CD4-positive, alpha-beta memory T cell (primary cell): ENCODE data around the gene DNPEP. TPM values are rescaled to one million over a fixed set of nuclear protein-coding genes. Genes with fewer than 3 reads are reported as not detected.

ENCODE experiments used
- CTCF ChIA-PET: fragments of 350-600 bp; sonication (Branson Sonifier 250); formaldehyde crosslinking; loops from one replicate; lab custom pipeline; 2021; ENCODE audit warnings: inconsistent platforms; ENCODE audit not compliant: partially characterized antibody; lab: Charles Lee
- POLR2A ChIA-PET: fragments of 350-600 bp; sonication (Branson Sonifier 250); formaldehyde crosslinking; loops from one replicate; lab custom pipeline; 2021; ENCODE audit not compliant: partially characterized antibody; lab: Charles Lee
- DNase-seq, 5 donors: peaks; one replicate each; pipeline versions ENCODE4 v3.0.0 to v3.0.0-alpha.2; 2020 to 2022; ENCODE audit warnings: mixed read lengths in 1 of 5
- H3K27ac ChIP-seq: one replicate; pipeline ENCODE4 v1.7.0; 2013; ENCODE audit warnings: low read depth, low read length
- H3K27me3 ChIP-seq: 2 replicates; pipeline ENCODE4 v1.7.0; 2013; ENCODE audit warnings: mild to moderate bottlenecking, low read length, moderate library complexity; ENCODE audit not compliant: insufficient read depth
- H3K36me3 ChIP-seq: 2 replicates; pipeline ENCODE4 v1.7.0; 2013; ENCODE audit warnings: mild to moderate bottlenecking, low read length, moderate library complexity; ENCODE audit not compliant: insufficient read depth
- H3K4me1 ChIP-seq: 2 replicates; pipeline ENCODE4 v1.7.0; 2013; ENCODE audit warnings: mild to moderate bottlenecking, low read length, moderate library complexity; ENCODE audit not compliant: insufficient read depth
- H3K4me3 ChIP-seq, 2 donors: one replicate each; pipeline ENCODE4 v1.7.0; 2013; ENCODE audit warnings: low read length in 2 of 2, mild to moderate bottlenecking in 1 of 2
- H3K9me3 ChIP-seq, 2 donors: one replicate each; pipeline ENCODE4 v1.7.0; 2013; ENCODE audit warnings: low read length in 2 of 2, control low read depth in 1 of 2; ENCODE audit not compliant: control insufficient read depth in 1 of 2
- H3K27ac Mint-ChIP-seq, 7 donors: one replicate each; pipeline ENCODE4 v1.8.0; 2020 to 2021; ENCODE audit warnings: mixed read lengths in 7 of 7, mild to moderate bottlenecking in 6 of 7, inconsistent platforms in 3 of 7, moderate library complexity in 3 of 7
- H3K27me3 Mint-ChIP-seq, 2 donors: one replicate each; pipeline ENCODE4 v1.8.0; 2020 to 2021; ENCODE audit warnings: mixed read lengths in 2 of 2
- H3K36me3 Mint-ChIP-seq, 2 donors: one replicate each; pipeline ENCODE4 v1.8.0; 2020 to 2021; ENCODE audit warnings: mixed read lengths in 2 of 2, inconsistent platforms in 1 of 2, mild to moderate bottlenecking in 1 of 2
- H3K4me1 Mint-ChIP-seq, 4 donors: one replicate each; pipeline ENCODE4 v1.8.0; 2020 to 2021; ENCODE audit warnings: mixed read lengths in 4 of 4, mild to moderate bottlenecking in 1 of 4
- H3K4me3 Mint-ChIP-seq, 8 donors: one replicate each; pipeline ENCODE4 v1.8.0; 2020 to 2021; ENCODE audit warnings: mixed read lengths in 8 of 8, mild to moderate bottlenecking in 7 of 8, moderate library complexity in 6 of 8, inconsistent platforms in 3 of 8
- H3K9me3 Mint-ChIP-seq, 8 donors: one replicate each; pipeline ENCODE4 v1.8.0; 2020 to 2021; ENCODE audit warnings: mixed read lengths in 8 of 8, mild to moderate bottlenecking in 5 of 8, inconsistent platforms in 3 of 8, moderate library complexity in 1 of 8
- intact Hi-C: fragments of 100-400 bp; cut with micrococcal nuclease; formaldehyde crosslinking; loops from one replicate; pipeline ENCODE4 v1.15.1; 2023
- polyA plus RNA-seq, 2 donors: library from polyadenylated mRNA; unstranded; fragments of 300-500 nt; fragmentation: Illumina TruSeq; gene quantifications; one replicate each; pipeline ENCODE4 v1.2.3, GENCODE V29; 2021
- total RNA-seq, 2 experiments: library from RNA; stranded (reverse); gene quantifications; one replicate each; pipeline ENCODE4 v1.2.3, GENCODE V29; 2021

DNPEP gene
- total and polyA plus RNA-seq, 4 experiments from 2014 or later: 57.8 to 75.9 (median 71.8) TPM

DNA sequence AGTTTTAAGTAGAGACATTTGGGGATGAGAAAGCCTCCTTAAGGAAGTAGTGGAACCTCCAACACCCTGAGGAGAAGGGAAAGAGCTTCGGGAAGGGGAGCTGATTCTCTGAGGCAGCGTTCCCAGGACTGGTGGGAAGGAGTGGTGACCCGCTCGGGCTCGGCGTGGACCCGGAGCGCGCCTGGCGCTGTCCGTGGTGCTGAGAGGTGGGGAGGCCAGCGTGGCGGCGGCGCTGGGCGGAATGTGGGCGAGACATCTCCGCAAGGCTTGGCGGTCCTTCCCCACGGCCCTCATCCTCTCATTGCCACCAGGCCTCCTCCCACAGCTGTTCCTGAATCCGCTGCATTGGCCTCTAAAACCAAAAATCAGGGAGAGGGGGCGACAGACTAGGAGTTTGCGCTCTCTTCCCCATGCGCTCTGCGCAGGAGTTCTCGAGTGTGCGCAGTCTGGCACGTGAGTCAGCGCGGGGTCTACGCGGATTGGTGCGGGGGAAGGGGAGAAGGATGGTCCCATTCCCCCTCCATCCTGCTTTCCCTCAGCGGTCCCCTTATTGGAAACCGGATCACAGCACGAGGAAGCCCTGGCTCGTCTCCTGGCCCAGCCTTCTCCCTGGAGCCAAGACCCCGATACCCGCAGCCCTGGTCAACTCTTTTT is 56.0 kb downstream of the DNPEP start:
- Histone ChIP-seq H3K36me3 (no peaks in the 10 kb centered on the region), H3K27me3 (peaks cover 25% of the 10 kb centered on the region), H3K9me3 (no peaks in the 10 kb centered on the region), H3K4me1 (no peaks in the 10 kb centered on the region), H3K27ac (no peak overlapping the region), H3K4me3 (no peak overlapping the region)
- POLR2A ChIA-PET: no interaction called here
- CTCF ChIA-PET: no interaction called here
- Mint-ChIP-seq H3K27me3 (peaks cover 38 to 67% of the 10 kb centered on the region in 2 donors), H3K36me3 (peaks cover 0 to 5% of the 10 kb centered on the region in 2 donors), H3K4me3 (no peak overlapping the region), H3K27ac (no peak overlapping the region), H3K4me1 (no peaks in the 10 kb centered on the region), H3K9me3 (peaks cover 0 to 32% (median 20%) of the 10 kb centered on the region in 8 donors)
- peak in 2 of 5 donors; percentile 4 to 15 for DNase-seq
- intact Hi-C loops: no loop called here

DNA sequence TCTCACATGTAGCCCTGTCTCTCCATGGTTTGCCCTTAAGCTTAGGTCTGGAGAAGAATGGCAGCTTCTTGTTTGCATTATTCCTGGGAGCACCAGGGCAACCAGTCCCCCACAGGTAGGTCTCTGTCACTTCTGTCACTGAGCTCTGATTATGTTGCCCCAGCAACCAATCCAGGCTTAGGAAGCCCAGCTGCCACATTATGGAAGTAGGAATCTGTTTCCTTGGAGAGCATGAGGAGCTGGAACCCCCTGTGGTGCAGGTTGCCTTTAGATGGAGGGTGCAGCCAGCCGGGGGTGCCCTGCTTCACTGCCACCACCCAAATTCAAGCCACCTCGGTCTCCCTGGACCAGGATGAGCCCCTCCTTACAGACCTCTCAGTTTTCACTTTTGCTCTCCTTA is 60.0 kb downstream of the DNPEP start:
- Mint-ChIP-seq H3K36me3 (no peaks in the 10 kb centered on the region), H3K27ac (no peak overlapping the region), H3K4me3 (no peak overlapping the region), H3K27me3 (peaks cover 23 to 48% of the 10 kb centered on the region in 2 donors), H3K9me3 (peaks cover 0 to 10% (median 4%) of the 10 kb centered on the region in 8 donors), H3K4me1 (peaks cover 0 to 1% (median 0%) of the 10 kb centered on the region in 4 donors)
- H3K9me3 ChIP-seq: no peaks in the 10 kb centered on the region
- H3K4me3 ChIP-seq: no peak overlapping the region
- ChIA-PET POLR2A (no interaction called here), CTCF (no interaction called here)
- no peak for DNase-seq
- intact Hi-C loops: no loop called here
- H3K36me3 ChIP-seq: no peaks in the 10 kb centered on the region
- H3K27ac ChIP-seq: no peak overlapping the region
- H3K27me3 ChIP-seq: peaks cover 12% of the 10 kb centered on the region
- no peaks in the 10 kb centered on the region for H3K4me1 ChIP-seq

DNA sequence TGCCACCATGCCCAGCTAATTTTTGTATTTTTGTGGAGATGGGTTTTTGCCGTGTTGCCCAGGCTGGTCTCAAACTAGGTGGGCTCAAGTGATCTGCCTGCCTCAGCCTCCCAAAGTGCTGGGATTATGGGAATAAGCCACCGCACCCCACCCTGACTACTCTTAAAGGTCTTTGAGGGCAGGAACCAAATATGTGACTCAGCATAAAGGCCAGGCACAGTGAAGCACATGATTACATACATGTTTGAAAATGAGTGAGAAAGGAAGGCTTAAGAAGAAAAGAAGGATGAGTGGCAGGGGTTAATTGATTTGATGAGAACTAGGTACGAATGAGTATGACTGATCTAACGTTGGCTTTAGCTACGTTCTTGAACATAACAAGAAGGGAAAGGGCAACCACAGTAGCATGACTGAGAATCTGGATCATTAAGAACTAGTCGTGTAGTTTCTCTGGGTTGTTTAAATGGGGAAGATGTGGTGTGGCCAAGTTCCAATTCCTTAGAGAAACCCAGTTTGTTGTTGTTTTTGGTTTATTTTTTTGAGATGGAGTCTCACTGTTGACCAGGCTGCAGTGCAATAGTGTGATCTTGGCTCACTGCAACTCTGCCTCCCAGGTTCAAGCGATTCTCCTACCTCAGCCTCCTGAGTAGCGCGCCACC is 61.9 kb downstream of the DNPEP start:
- no peak overlapping the region for H3K27ac Mint-ChIP-seq
- peaks cover 3 to 9% (median 7%) of the 10 kb centered on the region in 4 donors for H3K4me1 Mint-ChIP-seq
- no peaks in the 10 kb centered on the region for H3K36me3 Mint-ChIP-seq
- peaks cover 3% of the 10 kb centered on the region for H3K4me1 ChIP-seq
- DNase-seq: no peak
- no peaks in the 10 kb centered on the region for H3K9me3 ChIP-seq
- no peak overlapping the region for H3K4me3 Mint-ChIP-seq
- H3K27me3 Mint-ChIP-seq: peaks cover 13 to 33% of the 10 kb centered on the region in 2 donors
- no peak overlapping the region for H3K4me3 ChIP-seq
- CTCF ChIA-PET: no interaction called here
- H3K36me3 ChIP-seq: no peaks in the 10 kb centered on the region
- H3K27me3 ChIP-seq: no peaks in the 10 kb centered on the region
- intact Hi-C loops: no loop called here
- peaks cover 0 to 3% (median 0%) of the 10 kb centered on the region in 8 donors for H3K9me3 Mint-ChIP-seq
- POLR2A ChIA-PET: no interaction called here
- H3K27ac ChIP-seq: no peak overlapping the region

DNA sequence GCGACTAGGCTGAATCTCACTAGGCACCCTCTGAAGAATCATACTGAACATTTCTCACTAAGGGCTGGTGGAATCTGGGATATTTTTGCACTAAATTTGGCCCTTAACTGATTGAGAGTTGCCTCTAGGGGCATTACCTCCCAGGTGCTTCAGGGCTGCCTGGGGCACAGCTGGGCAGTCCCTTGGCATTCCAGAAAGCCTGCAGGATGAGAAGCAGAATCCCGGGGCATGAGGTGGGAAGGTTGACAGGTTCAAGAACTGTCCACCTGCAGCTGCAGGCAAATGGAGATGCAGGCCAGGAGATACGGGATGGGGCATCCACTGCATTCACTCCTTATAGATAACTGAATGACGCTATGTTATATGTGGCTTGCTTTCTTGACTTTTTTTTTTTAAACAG is 62.6 kb downstream of the DNPEP start:
- intact Hi-C loops: no loop called here
- Histone ChIP-seq H3K27ac (no peak overlapping the region), H3K27me3 (no peaks in the 10 kb centered on the region), H3K9me3 (no peaks in the 10 kb centered on the region), H3K36me3 (no peaks in the 10 kb centered on the region), H3K4me1 (peaks cover 9% of the 10 kb centered on the region), H3K4me3 (no peak overlapping the region)
- CTCF ChIA-PET: no interaction called here
- DNase-seq: no peak
- Mint-ChIP-seq H3K27ac (no peak overlapping the region), H3K4me3 (no peak overlapping the region), H3K4me1 (peaks cover 5 to 10% (median 8%) of the 10 kb centered on the region in 4 donors), H3K27me3 (peaks cover 10 to 29% of the 10 kb centered on the region in 2 donors), H3K9me3 (no peaks in the 10 kb centered on the region), H3K36me3 (no peaks in the 10 kb centered on the region)
- POLR2A ChIA-PET: no interaction called here

DNA sequence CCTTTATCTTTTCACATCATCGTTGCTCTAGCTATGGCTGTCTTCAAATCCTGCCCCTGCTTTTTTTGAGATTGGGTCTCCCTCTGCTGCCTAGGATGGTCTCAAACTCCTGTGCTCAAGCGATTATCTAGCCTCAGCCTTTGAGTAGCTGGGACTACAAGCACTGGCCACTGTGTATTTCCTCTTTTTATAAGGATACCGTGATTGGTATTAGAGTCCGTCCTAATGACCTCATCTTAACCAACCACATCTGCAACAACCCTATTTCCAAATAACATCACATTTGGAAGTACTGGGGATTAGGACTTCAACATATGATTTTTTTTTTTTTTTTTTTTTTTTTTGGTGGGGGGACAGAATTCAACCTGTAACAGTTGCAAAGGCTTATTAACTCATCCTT is 64.3 kb downstream of the DNPEP start:
- Histone ChIP-seq H3K4me3 (no peak overlapping the region), H3K27ac (no peak overlapping the region), H3K36me3 (no peaks in the 10 kb centered on the region), H3K27me3 (no peaks in the 10 kb centered on the region), H3K9me3 (no peaks in the 10 kb centered on the region), H3K4me1 (peaks cover 10% of the 10 kb centered on the region)
- H3K9me3 Mint-ChIP-seq: no peaks in the 10 kb centered on the region
- no peak overlapping the region for H3K4me3 Mint-ChIP-seq
- H3K27ac Mint-ChIP-seq: no peak overlapping the region
- peaks cover 5 to 10% (median 8%) of the 10 kb centered on the region in 4 donors for H3K4me1 Mint-ChIP-seq
- H3K36me3 Mint-ChIP-seq: no peaks in the 10 kb centered on the region
- H3K27me3 Mint-ChIP-seq: peaks cover 7 to 16% of the 10 kb centered on the region in 2 donors
- intact Hi-C loops: no loop called here
- POLR2A ChIA-PET: no interaction called here
- no peak for DNase-seq
- CTCF ChIA-PET: interaction anchor here (1.4 kb wide), 1 partner anchor 28 kb away, joined by 4 read pairs; no protein-coding TSS in a partner anchor

Other genes starting within 250 kb of the DNPEP start
- gene NHEJ1, start 227.1 kb downstream of the DNPEP start, total RNA-seq: 10 to 100 TPM; 14.1 to 15.5 TPM
- gene NHEJ1, start 227.1 kb downstream of the DNPEP start, polyA plus RNA-seq: 10 to 100 TPM; 25.5 to 27.5 TPM
- gene SLC23A3, start 217.9 kb downstream of the DNPEP start, total RNA-seq: 10 to 100 TPM; 11.8 to 12.1 TPM
- gene SLC23A3, start 217.9 kb downstream of the DNPEP start, polyA plus RNA-seq: not detected
- gene CNPPD1, start 211.0 kb downstream of the DNPEP start, total RNA-seq: 10 to 100 TPM; 79.3 to 83.3 TPM
- gene CNPPD1, start 211.0 kb downstream of the DNPEP start, polyA plus RNA-seq: 10 to 100 TPM; 76.5 to 82.2 TPM
- 100 to 1,000 TPM; 123 to 128 TPM for gene RETREG2, start 209.6 kb downstream of the DNPEP start, total RNA-seq
- 10 to 100 TPM; 76.5 to 82.2 TPM for gene RETREG2, start 209.6 kb downstream of the DNPEP start, polyA plus RNA-seq
- gene ZFAND2B, start 181.1 kb downstream of the DNPEP start, total RNA-seq: 10 to 100 TPM; 73.3 to 79.8 TPM
- gene ZFAND2B, start 181.1 kb downstream of the DNPEP start, polyA plus RNA-seq: 10 to 100 TPM; 76.3 to 81.5 TPM
- 10 to 100 TPM; 10.7 to 11.1 TPM for gene ABCB6, start 169.0 kb downstream of the DNPEP start, total RNA-seq
- gene ABCB6, start 169.0 kb downstream of the DNPEP start, polyA plus RNA-seq: 1 to 10 TPM; 1.4 to 4.3 TPM
- gene ATG9A, start 158.3 kb downstream of the DNPEP start, total RNA-seq: 10 to 100 TPM; 48.7 to 53.0 TPM
- gene ATG9A, start 158.3 kb downstream of the DNPEP start, polyA plus RNA-seq: 10 to 100 TPM; 10.3 to 27.8 TPM
- 100 to 1,000 TPM; 244 to 260 TPM for gene ANKZF1, start 158.1 kb downstream of the DNPEP start, total RNA-seq
- gene ANKZF1, start 158.1 kb downstream of the DNPEP start, polyA plus RNA-seq: 10 to 100 TPM; 22.1 to 49.5 TPM
- gene GLB1L, start 142.5 kb downstream of the DNPEP start, total RNA-seq: 1 to 10 TPM; 1.5 to 2.5 TPM
- under 1 TPM; 0.26 to 0.68 TPM for gene GLB1L, start 142.5 kb downstream of the DNPEP start, polyA plus RNA-seq
- gene STK16, start 142.4 kb downstream of the DNPEP start, total RNA-seq: 10 to 100 TPM; 19.3 to 21.1 TPM
- 10 to 100 TPM; 15.3 to 15.4 TPM for gene STK16, start 142.4 kb downstream of the DNPEP start, polyA plus RNA-seq
- gene TUBA4B, start 134.7 kb downstream of the DNPEP start, total RNA-seq: not detected
- gene TUBA4B, start 134.7 kb downstream of the DNPEP start, polyA plus RNA-seq: not detected
- 100 to 1,000 TPM; 242 to 259 TPM for gene TUBA4A, start 134.0 kb downstream of the DNPEP start, total RNA-seq
- 100 to 1,000 TPM; 157 to 268 TPM for gene TUBA4A, start 134.0 kb downstream of the DNPEP start, polyA plus RNA-seq
- 100 to 1,000 TPM; 110 to 117 TPM for gene DNAJB2, start 108.5 kb downstream of the DNPEP start, total RNA-seq
- gene DNAJB2, start 108.5 kb downstream of the DNPEP start, polyA plus RNA-seq: 1 to 10 TPM; 4.1 to 6.8 TPM
- gene PTPRN, start 78.5 kb downstream of the DNPEP start, total RNA-seq: not detected
- gene PTPRN, start 78.5 kb downstream of the DNPEP start, polyA plus RNA-seq: under 1 TPM in 1 of 2 donors, not detected in 1; 0.31 TPM
- not detected for gene RESP18, start 55.2 kb downstream of the DNPEP start, total RNA-seq
- not detected for gene RESP18, start 55.2 kb downstream of the DNPEP start, polyA plus RNA-seq
- not detected for gene DES, start 30.5 kb upstream of the DNPEP start, total RNA-seq
- not detected for gene DES, start 30.5 kb upstream of the DNPEP start, polyA plus RNA-seq
- gene SPEG, start 46.9 kb upstream of the DNPEP start, total RNA-seq: 1 to 10 TPM; 8.8 to 9.0 TPM
- under 1 TPM; 0.15 to 0.20 TPM for gene SPEG, start 46.9 kb upstream of the DNPEP start, polyA plus RNA-seq
- 10 to 100 TPM; 45.2 to 48.3 TPM for gene GMPPA, start 111.0 kb upstream of the DNPEP start, total RNA-seq
- gene GMPPA, start 111.0 kb upstream of the DNPEP start, polyA plus RNA-seq: 10 to 100 TPM; 30.4 to 31.0 TPM
- gene ASIC4, start 126.6 kb upstream of the DNPEP start, total RNA-seq: under 1 TPM; 0.09 to 0.22 TPM
- gene ASIC4, start 126.6 kb upstream of the DNPEP start, polyA plus RNA-seq: not detected
- 1 to 10 TPM; 7.7 to 8.5 TPM for gene CHPF, start 155.9 kb upstream of the DNPEP start, total RNA-seq
- gene CHPF, start 155.9 kb upstream of the DNPEP start, polyA plus RNA-seq: 1 to 10 TPM; 7.5 to 8.1 TPM
- under 1 TPM; 0.67 to 0.76 TPM for gene TMEM198, start 156.1 kb upstream of the DNPEP start, total RNA-seq
- gene TMEM198, start 156.1 kb upstream of the DNPEP start, polyA plus RNA-seq: not detected
- under 1 TPM in 1 of 2 experiments, not detected in 1; 0.09 TPM for gene OBSL1, start 183.6 kb upstream of the DNPEP start, total RNA-seq
- not detected for gene OBSL1, start 183.6 kb upstream of the DNPEP start, polyA plus RNA-seq
- not detected for gene INHA, start 184.4 kb upstream of the DNPEP start, total RNA-seq
- gene INHA, start 184.4 kb upstream of the DNPEP start, polyA plus RNA-seq: not detected
- gene STK11IP, start 209.9 kb upstream of the DNPEP start, total RNA-seq: 10 to 100 TPM; 48.7 to 50.2 TPM
- 1 to 10 TPM; 8.3 to 9.8 TPM for gene STK11IP, start 209.9 kb upstream of the DNPEP start, polyA plus RNA-seq
- gene SLC4A3, start 239.7 kb upstream of the DNPEP start, total RNA-seq: not detected
- gene SLC4A3, start 239.7 kb upstream of the DNPEP start, polyA plus RNA-seq: not detected